ENCODE data around the gene PRKN. TPM values are rescaled to one million over a fixed set of nuclear protein-coding genes. Genes with fewer than 3 reads are reported as not detected.

The PRKN gene
- total RNA-seq, 1 experiment from 2014 or later, result 2.0 TPM

GRCh38 chr6:161683400-161683799 is 1044.2 kb downstream of the PRKN start:
- H2BK120ac ChIP-seq (ENCODE audit: low read depth, low read length, poor library complexity, severe bottlenecking), result no peak overlapping the region
- no peak overlapping the region for H3K9ac ChIP-seq (ENCODE audit: extremely low read depth, insufficient read length, low read length)
- H4K20me1 ChIP-seq (ENCODE audit: control insufficient read depth, insufficient read depth, insufficient read length), result no peaks in the 10 kb centered on the region
- H3K4me3 Mint-ChIP-seq, result no peak overlapping the region
- no peak overlapping the region for H2BK5ac ChIP-seq (ENCODE audit: insufficient read length, low read length)
- H3K27ac ChIP-seq (ENCODE audit: insufficient read length, low read depth, low read length), result no peak overlapping the region
- H3K4me1 ChIP-seq (ENCODE audit: insufficient read depth, low read length), result no peaks in the 10 kb centered on the region
- H3K56ac ChIP-seq (ENCODE audit: insufficient read length, low read depth, low read length), result no peak overlapping the region
- H4K8ac ChIP-seq (replicated peaks; ENCODE audit: insufficient read length, low read depth, low read length), result no peak overlapping the region
- H3K9me3 Mint-ChIP-seq, result no peaks in the 10 kb centered on the region
- H2BK20ac ChIP-seq (ENCODE audit: low read depth, low read length, poor library complexity, severe bottlenecking), result no peak overlapping the region
- no CpG with 5 or more reads among the region's 5 CpGs for WGBS (ENCODE audit: extremely low coverage, insufficient read length, low lambda C conversion rate)
- no peak overlapping the region for H4K5ac ChIP-seq (ENCODE audit: insufficient read length, low read depth, low read length)
- H3K27ac Mint-ChIP-seq, result peak overlapping the region in 1 of 3 experiments; percentile 24; a peak in 4 of 7 replicates
- H3K79me1 ChIP-seq (ENCODE audit: insufficient read depth, low read depth, low read length, poor library complexity, severe bottlenecking), result no peaks in the 10 kb centered on the region
- H3K4me2 ChIP-seq (ENCODE audit: insufficient read depth, insufficient read length, low read length), result no peak overlapping the region
- no peaks in the 10 kb centered on the region; a peak in 1 of 7 replicates for H3K36me3 Mint-ChIP-seq (ENCODE audit: insufficient read depth in 1 of 3, low read depth in 3 of 3)
- no peak overlapping the region for H2BK12ac ChIP-seq (ENCODE audit: insufficient read length, low read depth, low read length)
- H3K9me3 ChIP-seq (ENCODE audit: control insufficient read depth, low read depth, low read length), result no peaks in the 10 kb centered on the region
- no peak overlapping the region for H2AFZ ChIP-seq (ENCODE audit: low read length)
- no peak overlapping the region for H2BK15ac ChIP-seq (ENCODE audit: low read depth, low read length)
- TF ChIP-seq CTCF (conservative IDR thresholded peaks at IDR 0.05), result no peak
- no peaks in the 10 kb centered on the region for H3K79me2 ChIP-seq (ENCODE audit: insufficient read depth, low read length)
- H3K14ac ChIP-seq (ENCODE audit: insufficient read depth, low read length), result no peak overlapping the region
- H3K4me1 Mint-ChIP-seq, result peaks cover 14 to 19% of the 10 kb centered on the region in 2 experiments
- H3K18ac ChIP-seq (ENCODE audit: insufficient read length, low read depth, low read length), result no peak overlapping the region
- H4K91ac ChIP-seq (ENCODE audit: insufficient read length, low read depth, low read length), result no peak overlapping the region
- no peak overlapping the region for H3K23ac ChIP-seq (ENCODE audit: insufficient read length, low read depth, low read length)
- peaks cover 4% of the 10 kb centered on the region for H3K27me3 Mint-ChIP-seq (ENCODE audit: low read depth)
- no peaks in the 10 kb centered on the region for H3K27me3 ChIP-seq (ENCODE audit: insufficient read depth, low read length)
- no peaks in the 10 kb centered on the region for H3K23me2 ChIP-seq (ENCODE audit: insufficient read length, low read depth, low read length, poor library complexity, severe bottlenecking)
- H2AK5ac ChIP-seq (ENCODE audit: insufficient read length, low read length), result no peak overlapping the region
- DNase-seq, result no peak
- no peak overlapping the region for H3K4ac ChIP-seq (ENCODE audit: low read depth, low read length)
- H3T11ph ChIP-seq (ENCODE audit: low read length), result no peak overlapping the region
